ENCODE data around the gene USP6.
"Not testable (repeated sequence)": the region's sequence is repeated elsewhere in the genome, so short reads cannot be mapped to it uniquely, and the experiment has no call there.

The USP6 gene

GRCh38 chr17:5122056-5122455 lies 6.2 kb downstream of the USP6 start:
- not testable (repeated sequence) for DNase-seq (ENCODE audit: low read depth)

GRCh38 chr17:5122586-5123342 lies 6.9 kb downstream of the USP6 start:
- DNase-seq (ENCODE audit: low read depth) = peak; percentile 12

- no peak for DNase-seq (ENCODE audit: low read depth)
Measured at GRCh38 chr17:5123343-5124124, 7.7 kb downstream of the USP6 start.

GRCh38 chr17:5124125-5124760 lies 8.4 kb downstream of the USP6 start:
- DNase-seq (ENCODE audit: low read depth) = not testable (repeated sequence)

GRCh38 chr17:5124896-5125295 lies 9.1 kb downstream of the USP6 start:
- not testable (repeated sequence) for DNase-seq (ENCODE audit: low read depth)

- no peak for DNase-seq (ENCODE audit: low read depth)
Measured at GRCh38 chr17:5126719-5127488, 11.1 kb downstream of the USP6 start.

GRCh38 chr17:5127910-5128309 lies 12.1 kb downstream of the USP6 start:
- DNase-seq (ENCODE audit: low read depth) = no peak

GRCh38 chr17:5128387-5128786 lies 12.6 kb downstream of the USP6 start:
- DNase-seq (ENCODE audit: low read depth) = not testable (repeated sequence)

- DNase-seq (ENCODE audit: low read depth) = no peak
Measured at GRCh38 chr17:5128905-5129535, 13.2 kb downstream of the USP6 start.

GRCh38 chr17:5129770-5130169 lies 13.9 kb downstream of the USP6 start:
- not testable (repeated sequence) for DNase-seq (ENCODE audit: low read depth)

- not testable (repeated sequence) for DNase-seq (ENCODE audit: low read depth)
Measured at GRCh38 chr17:5130261-5130660, 14.4 kb downstream of the USP6 start.

- not testable (repeated sequence) for DNase-seq (ENCODE audit: low read depth)
Measured at GRCh38 chr17:5130687-5131086, 14.9 kb downstream of the USP6 start.

GRCh38 chr17:5131146-5131715 lies 15.4 kb downstream of the USP6 start:
- no peak for DNase-seq (ENCODE audit: low read depth)

- DNase-seq (ENCODE audit: low read depth) = not testable (repeated sequence)
Measured at GRCh38 chr17:5131799-5132502, 16.1 kb downstream of the USP6 start.

- not testable (repeated sequence) for DNase-seq (ENCODE audit: low read depth)
Measured at GRCh38 chr17:5132503-5133225, 16.8 kb downstream of the USP6 start.

GRCh38 chr17:5133311-5133710 lies 17.5 kb downstream of the USP6 start:
- no peak for DNase-seq (ENCODE audit: low read depth)

GRCh38 chr17:5133961-5134360 lies 18.1 kb downstream of the USP6 start:
- not testable (repeated sequence) for DNase-seq (ENCODE audit: low read depth)

- DNase-seq (ENCODE audit: low read depth) = not testable (repeated sequence)
Measured at GRCh38 chr17:5134571-5134970, 18.7 kb downstream of the USP6 start.

- not testable (repeated sequence) for DNase-seq (ENCODE audit: low read depth)
Measured at GRCh38 chr17:5135131-5135712, 19.4 kb downstream of the USP6 start.

Data from ELR (cell line).